HepG2 (cell line): ENCODE results near the gene SERPINF2. TPM values are rescaled to one million over a fixed set of nuclear protein-coding genes. Genes with fewer than 3 reads are reported as not detected.
A peak's percentile ranks its signal among the peaks of the same experiment; 100 is the strongest.
"Not testable (repeated sequence)": the region's sequence is repeated elsewhere in the genome, so short reads cannot be mapped to it uniquely, and the experiment has no call there.

ENCODE experiments used
- ATAC-seq: fragments of 200-7000 bp; cut with Tn5 transposase; 3 replicates; pipeline ENCODE4 v1.9.1; 2020; ENCODE audit warnings: mild to moderate bottlenecking, moderate library complexity
- BruUV-seq: library from RNA; stranded (reverse); fragments of 400-500 nt; replicated peaks from 2 replicates; lab custom pipeline; 2021; lab: Mats Ljungman, UMichigan
- CTCF ChIA-PET: fragments of 300-600 bp; formaldehyde crosslinking; extraction: SDS; loops from one replicate; lab custom pipeline; 2021; ENCODE audit warnings: low total read pairs, inconsistent platforms, low intra/inter-chr PET ratio; lab: Yijun Ruan, JAX
- POLR2A ChIA-PET: fragments of 350-600 bp; sonication (Branson Sonifier 250); formaldehyde crosslinking; loops from one replicate; lab custom pipeline; 2020; ENCODE audit warnings: antibody characterized with exemption, inconsistent platforms; lab: Yijun Ruan, JAX
- DNase-seq: peaks from one replicate; pipeline ENCODE4 v3.0.0-alpha.2; 2015; ENCODE audit warnings: low spot score
- FAIRE-seq: peaks from 3 replicates; lab custom pipeline; 2011; peaks lifted over from hg19 to GRCh38; lab: Jason Lieb, UNC
- H2AFZ ChIP-seq: one replicate; pipeline ENCODE4 v1.6.1; 2011; ENCODE audit warnings: low read length, inconsistent platforms
- H3K27ac ChIP-seq: fragments of 300-600 bp; 3 replicates; pipeline ENCODE4 v1.8.0; 2011; ENCODE audit warnings: mixed run types, mild to moderate bottlenecking, mixed read lengths, low read length, inconsistent platforms; ENCODE audit not compliant: insufficient read depth; ENCODE audit errors: extremely low read length
- H3K27me3 ChIP-seq, 2 experiments: fragments of 200-600 bp in 1 of 2; 2 replicates in 1 of 2; 3 replicates in 1 of 2; pipeline versions ENCODE4 v1.6.0 to v1.8.0; 2011; ENCODE audit warnings: low read length in 2 of 2, mild to moderate bottlenecking in 2 of 2, moderate library complexity in 2 of 2, inconsistent platforms in 1 of 2; ENCODE audit not compliant: insufficient read depth in 2 of 2, control insufficient read depth in 1 of 2
- H3K36me3 ChIP-seq, 2 experiments: fragments of 200-600 bp in 1 of 2; replicated peaks in 1 of 2; 2 replicates in 1 of 2; 3 replicates in 1 of 2; pipeline versions ENCODE4 v1.5.1 to v1.8.0; 2011; ENCODE audit warnings: low read length in 2 of 2, inconsistent platforms in 1 of 2; ENCODE audit not compliant: insufficient read depth in 2 of 2, control insufficient read depth in 1 of 2
- H3K4me1 ChIP-seq: 2 replicates; pipeline ENCODE4 v1.5.1; 2012; ENCODE audit warnings: low read length, inconsistent platforms; ENCODE audit not compliant: insufficient read depth
- H3K4me2 ChIP-seq: 2 replicates; pipeline ENCODE4 v1.6.0; 2011; ENCODE audit warnings: low read depth, low read length, inconsistent platforms
- H3K4me3 ChIP-seq, 3 experiments: fragments of 200-600 bp in 1 of 3; sonication (generic), shearing (Covaris generic) in 1 of 3; replicated peaks in 1 of 3; 2 replicates each; pipeline ENCODE4 v1.5.1; 2011 to 2016; ENCODE audit warnings: low read length in 3 of 3, inconsistent platforms in 2 of 3, low read depth in 2 of 3, mild to moderate bottlenecking in 2 of 3, control low read depth in 1 of 3, mixed read lengths in 1 of 3; ENCODE audit not compliant: insufficient read depth in 1 of 3
- H3K79me2 ChIP-seq: one replicate; pipeline ENCODE4 v1.6.1; 2011; ENCODE audit warnings: low read length, inconsistent platforms; ENCODE audit not compliant: insufficient read depth
- H3K9ac ChIP-seq: 2 replicates; pipeline ENCODE4 v1.6.0; 2011; ENCODE audit warnings: mild to moderate bottlenecking, low read depth, low read length, inconsistent platforms; ENCODE audit not compliant: insufficient read depth
- H3K9me3 ChIP-seq: 2 replicates; pipeline ENCODE4 v1.5.1; 2012; ENCODE audit warnings: mild to moderate bottlenecking, low read length
- H4K20me1 ChIP-seq: 2 replicates; pipeline ENCODE4 v1.6.0; 2011; ENCODE audit warnings: inconsistent platforms, mild to moderate bottlenecking, low read length, moderate library complexity; ENCODE audit not compliant: insufficient read depth
- ZNF362 ChIP-seq: sonication (generic); formaldehyde crosslinking; IDR thresholded peaks from 2 replicates; pipeline ENCODE4 v1.4.0; 2020; ENCODE audit warnings: missing genetic modification reagents, mild to moderate bottlenecking, borderline replicate concordance
- WGBS: methylation state at CpG from one replicate; pipeline ENCODE4 v1.1.6; 2017; ENCODE audit warnings: low lambda C conversion rate; 5-methylcytosine and 5-hydroxymethylcytosine counted together
- in situ Hi-C: cut with HindIII; loops from 2 replicates; pipeline ENCODE4 v1.10.0; 2017; ENCODE audit warnings: low pct_unique_long_range_greater_than_20kb; ENCODE audit not compliant: extremely low pct_ligation_motif_present
- intact Hi-C: fragments of 100-400 bp; cut with micrococcal nuclease; formaldehyde crosslinking; loops from one replicate; pipeline ENCODE4 v1.10.0; 2022; ENCODE audit not compliant: unreplicated experiment
- polyA plus RNA-seq, 8 experiments: library from polyadenylated mRNA; depleted of rRNA in 3 of 8; stranded (reverse) in 7 of 8; unstranded in 1 of 8; fragments of >200 nt; fragmentation: Illumina TruSeq in 4 of 8; extraction: Trizol in 4 of 8; gene quantifications; 2 replicates each; pipeline versions ENCODE4 v1.2.1 to v1.2.3, GENCODE V29; 2011 to 2016; ENCODE audit warnings: low read depth in 4 of 8, missing spikeins in 1 of 8, mixed read lengths in 1 of 8; ENCODE audit not compliant: insufficient read depth in 1 of 8
- total RNA-seq, 5 experiments: library from RNA; depleted of rRNA; stranded (reverse); fragments of >200 nt; fragmentation: Illumina TruSeq; extraction: Trizol; gene quantifications; 2 replicates each; pipeline ENCODE4 v1.2.3, GENCODE V29; 2016; ENCODE audit warnings: low read depth in 1 of 5
- TF ChIP-seq, protein P1 (sequence below): IDR thresholded peaks from 2 replicates; pipeline ENCODE4 v1.6.1; 2016; ENCODE audit warnings: low read depth, control low read depth

The SERPINF2 gene
- total and polyA plus RNA-seq, 2 of the 13 experiments (the other 11 are each of a cell fraction or from before 2014, with no cell fraction given) = 309 to 548 TPM

DNA sequence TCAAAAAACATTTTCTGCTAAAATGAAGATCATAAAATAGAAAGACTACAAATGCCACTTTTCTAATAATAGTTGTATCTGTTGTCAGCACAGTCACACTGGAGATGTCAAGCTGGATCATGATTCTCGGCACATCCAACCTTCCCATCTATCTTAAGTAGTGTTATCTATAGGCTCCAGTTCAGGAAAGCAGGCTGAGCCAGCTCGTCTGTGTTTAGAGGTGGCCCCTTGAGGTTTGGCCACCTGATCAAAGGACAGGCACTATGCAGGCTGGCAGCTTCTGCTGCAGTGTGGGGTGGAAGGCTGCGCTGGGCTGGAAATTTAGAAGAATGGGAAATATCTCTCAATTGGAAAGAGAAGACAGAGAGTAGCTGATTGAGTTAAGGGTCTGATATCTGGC lies 54.7 kb downstream of the SERPINF2 start:
- no TSS peak for BruUV-seq
- FAIRE-seq = no peak

DNA sequence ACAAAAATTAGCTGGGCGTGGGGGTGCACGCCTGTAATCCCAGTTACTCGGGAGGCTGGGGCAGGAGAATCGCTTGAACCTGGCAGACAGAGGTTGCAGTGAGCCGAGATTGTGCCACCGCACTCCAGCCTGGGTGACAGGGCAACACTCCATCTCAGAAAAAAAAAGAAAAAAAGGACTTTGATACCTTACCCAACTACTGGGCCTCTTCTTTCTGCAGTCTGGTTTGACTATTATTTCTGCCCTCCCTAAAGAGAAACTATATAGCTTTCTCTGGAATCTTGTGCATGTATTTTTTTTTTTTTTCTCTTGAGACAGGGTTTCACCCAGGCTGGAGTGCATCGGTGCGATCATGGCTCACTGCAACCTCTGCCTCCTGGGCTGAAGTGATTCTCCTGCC lies 55.2 kb downstream of the SERPINF2 start:
- H2AFZ ChIP-seq, H3K4me2 ChIP-seq, in situ Hi-C loops, BruUV-seq, ATAC-seq, H3K27ac ChIP-seq, FAIRE-seq, DNase-seq, H3K9ac ChIP-seq, H3K79me2 ChIP-seq, H3K27me3 ChIP-seq, intact Hi-C loops, CTCF ChIA-PET, H4K20me1 ChIP-seq, H3K9me3 ChIP-seq, H3K4me3 ChIP-seq: not testable (repeated sequence)
- WGBS = 90% methylated on average over 8 of the region's 8 CpGs
- Histone ChIP-seq H3K36me3 (peaks cover 4 to 36% of the 10 kb centered on the region in 2 experiments), H3K4me1 (peaks cover 11% of the 10 kb centered on the region)
- POLR2A ChIA-PET = interaction anchor here (1.6 kb wide), 1 partner anchor 80 kb away, joined by 5 read pairs; no protein-coding TSS in a partner anchor
- 0 out of 2 replicates have a peak, but pooled peaks have one; percentile 13 for TF ChIP-seq ZNF362

More for the DNA sequence above, 54.7 kb downstream of the SERPINF2 start:
- in situ Hi-C loops = no loop called here
- Histone ChIP-seq H2AFZ (no peak overlapping the region), H3K4me1 (peaks cover 11% of the 10 kb centered on the region), H4K20me1 (no peaks in the 10 kb centered on the region), H3K9ac (no peak overlapping the region), H3K27ac (no peak overlapping the region), H3K4me3 (no peak overlapping the region), H3K4me2 (no peak overlapping the region), H3K36me3 (peaks cover 6 to 32% of the 10 kb centered on the region in 2 experiments), H3K27me3 (no peaks in the 10 kb centered on the region), H3K9me3 (no peaks in the 10 kb centered on the region), H3K79me2 (peaks cover 8% of the 10 kb centered on the region)
- 87% methylated on average over 3 of the region's 3 CpGs for WGBS
- TF ChIP-seq, protein P1, sequence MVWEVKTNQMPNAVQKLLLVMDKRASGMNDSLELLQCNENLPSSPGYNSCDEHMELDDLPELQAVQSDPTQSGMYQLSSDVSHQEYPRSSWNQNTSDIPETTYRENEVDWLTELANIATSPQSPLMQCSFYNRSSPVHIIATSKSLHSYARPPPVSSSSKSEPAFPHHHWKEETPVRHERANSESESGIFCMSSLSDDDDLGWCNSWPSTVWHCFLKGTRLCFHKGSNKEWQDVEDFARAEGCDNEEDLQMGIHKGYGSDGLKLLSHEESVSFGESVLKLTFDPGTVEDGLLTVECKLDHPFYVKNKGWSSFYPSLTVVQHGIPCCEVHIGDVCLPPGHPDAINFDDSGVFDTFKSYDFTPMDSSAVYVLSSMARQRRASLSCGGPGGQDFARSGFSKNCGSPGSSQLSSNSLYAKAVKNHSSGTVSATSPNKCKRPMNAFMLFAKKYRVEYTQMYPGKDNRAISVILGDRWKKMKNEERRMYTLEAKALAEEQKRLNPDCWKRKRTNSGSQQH (CRISPR knock-in tag) = no peak
- CTCF ChIA-PET = no interaction called here
- ATAC-seq (no peak), DNase-seq (no peak)
- POLR2A ChIA-PET = interaction anchor here (1.6 kb wide), 1 partner anchor 80 kb away, joined by 5 read pairs; no protein-coding TSS in a partner anchor
- intact Hi-C loops = no loop called here
